HG03025 (cell line): ENCODE data around the gene NTN1.
"Not testable (repeated sequence)": the region's sequence is repeated elsewhere in the genome, so short reads cannot be mapped to it uniquely, and the experiment has no call there.

Source experiments
- ATAC-seq: cut with Tn5 transposase; IDR thresholded peaks from one replicate; pipeline ENCODE4 v1.9.1; 2021; ENCODE audit warnings: mild to moderate bottlenecking, moderate library complexity; ENCODE audit not compliant: unreplicated experiment, low FRiP score

Gene NTN1

GRCh38 chr17:9021158-9021991 is at the start of gene NTN1:
TSS of gene NTN1 (plus strand) at chr17:9021510. CDS start at chr17:9022374, 864 bp downstream.
- peak; percentile 50 for ATAC-seq

- ATAC-seq = no peak
Measured at GRCh38 chr17:8975091-8975725, 46.1 kb upstream of the NTN1 start.

- ATAC-seq = no peak
Measured at GRCh38 chr17:8976638-8977037, 44.7 kb upstream of the NTN1 start.

- ATAC-seq = no peak
Measured at GRCh38 chr17:8979715-8980114, 41.6 kb upstream of the NTN1 start.

GRCh38 chr17:8981443-8981842 is 39.9 kb upstream of the NTN1 start:
- no peak for ATAC-seq

GRCh38 chr17:8984225-8984624 is 37.1 kb upstream of the NTN1 start:
- not testable (repeated sequence) for ATAC-seq

GRCh38 chr17:8985054-8985701 is 36.1 kb upstream of the NTN1 start:
- ATAC-seq = no peak

GRCh38 chr17:8986295-8986694 is 35.0 kb upstream of the NTN1 start:
- no peak for ATAC-seq

GRCh38 chr17:8988263-8988935 is 32.9 kb upstream of the NTN1 start:
- ATAC-seq = not testable (repeated sequence)

- no peak for ATAC-seq
Measured at GRCh38 chr17:8991514-8992285, 29.6 kb upstream of the NTN1 start.

GRCh38 chr17:8994319-8994718 is 27.0 kb upstream of the NTN1 start:
- no peak for ATAC-seq

GRCh38 chr17:8995711-8996110 is 25.6 kb upstream of the NTN1 start:
- no peak for ATAC-seq

- no peak for ATAC-seq
Measured at GRCh38 chr17:8997994-8998628, 23.2 kb upstream of the NTN1 start.

GRCh38 chr17:9001559-9001958 is 19.8 kb upstream of the NTN1 start:
- no peak for ATAC-seq

- ATAC-seq = no peak
Measured at GRCh38 chr17:9002227-9002605, 19.1 kb upstream of the NTN1 start.

GRCh38 chr17:9002606-9003354 is 18.5 kb upstream of the NTN1 start:
- ATAC-seq = no peak

- no peak for ATAC-seq
Measured at GRCh38 chr17:9003355-9004131, 17.8 kb upstream of the NTN1 start.
